Esophagus (tissue), 2 donors: ENCODE results near the gene GRK5. TPM values are rescaled to one million over a fixed set of nuclear protein-coding genes. Genes with fewer than 3 reads are reported as not detected.

ENCODE experiments used
- H3K27ac ChIP-seq, 2 donors: one replicate each; pipeline ENCODE4 v1.5.1; 2013; ENCODE audit warnings: low read depth in 2 of 2, mild to moderate bottlenecking in 2 of 2, inconsistent platforms in 1 of 2, low read length in 1 of 2, moderate library complexity in 1 of 2
- H3K27me3 ChIP-seq, 2 donors: one replicate each; pipeline ENCODE4 v1.6.1; 2013; ENCODE audit warnings: low read length in 2 of 2, control low read depth in 1 of 2, mild to moderate bottlenecking in 1 of 2; ENCODE audit not compliant: insufficient read depth in 2 of 2, control insufficient read depth in 1 of 2
- H3K36me3 ChIP-seq, 2 donors: one replicate each; pipeline ENCODE4 v1.6.1; 2013; ENCODE audit warnings: low read length in 1 of 2; ENCODE audit not compliant: control insufficient read depth in 2 of 2, insufficient read depth in 2 of 2
- H3K4me1 ChIP-seq, 2 donors: one replicate each; pipeline ENCODE4 v1.6.1; 2013; ENCODE audit warnings: low read length in 1 of 2; ENCODE audit not compliant: control insufficient read depth in 2 of 2, insufficient read depth in 2 of 2
- H3K4me3 ChIP-seq, 2 donors: one replicate each; pipeline ENCODE4 v1.5.1; 2013; ENCODE audit warnings: low read length in 2 of 2, mild to moderate bottlenecking in 2 of 2, low read depth in 1 of 2, moderate library complexity in 1 of 2
- H3K9me3 ChIP-seq, 2 donors: one replicate each; pipeline ENCODE4 v1.6.1; 2013; ENCODE audit warnings: mild to moderate bottlenecking in 2 of 2, low read depth in 1 of 2, low read length in 1 of 2, moderate library complexity in 1 of 2; ENCODE audit not compliant: control insufficient read depth in 2 of 2, insufficient read depth in 1 of 2
- WGBS, 2 donors: extraction: QIAGEN DNeasy Blood & Tissue Kit; methylation state at CpG; one replicate each; pipeline ENCODE4 v1.1.7; 2013; 5-methylcytosine and 5-hydroxymethylcytosine counted together
- polyA plus RNA-seq, 2 donors: library from polyadenylated mRNA; stranded (reverse); fragments of 200-250 nt; gene quantifications; one replicate each; pipeline ENCODE4 v1.2.3, GENCODE V29; 2013
- donor health status: healthy with polysubstance abuse.
- donor health status: Bipolar disorder and iron deficiency.

GRK5 gene
- polyA plus RNA-seq, 2 donors: 3.1 to 5.2 TPM

- Histone ChIP-seq H3K4me3 (no peak overlapping the region), H3K27ac (no peak overlapping the region), H3K27me3 (no peaks in the 10 kb centered on the region), H3K36me3 (peaks cover 0 to 7% of the 10 kb centered on the region in 2 donors), H3K9me3 (peaks cover 2 to 3% of the 10 kb centered on the region in 2 donors), H3K4me1 (peaks cover 0 to 4% of the 10 kb centered on the region in 2 donors)
- 90 to 97% methylated on average over 2 of the region's 2 CpGs for WGBS, 2 donors
These were observed 144.7 kb downstream of the GRK5 start for GRCh38 chr10:119352042-119352441.

GRCh38 chr10:119352807-119353206, 145.4 kb downstream of the GRK5 start:
- Histone ChIP-seq H3K27me3 (no peaks in the 10 kb centered on the region), H3K4me1 (peaks cover 0 to 4% of the 10 kb centered on the region in 2 donors), H3K4me3 (no peak overlapping the region), H3K27ac (no peak overlapping the region), H3K9me3 (peaks cover 2 to 3% of the 10 kb centered on the region in 2 donors), H3K36me3 (peaks cover 0 to 5% of the 10 kb centered on the region in 2 donors)
- WGBS, 2 donors: 94 to 97% methylated on average over 6 of the region's 6 CpGs

- no peak overlapping the region for H3K4me3 ChIP-seq
- peaks cover 2 to 3% of the 10 kb centered on the region in 2 donors for H3K9me3 ChIP-seq
- H3K27me3 ChIP-seq: no peaks in the 10 kb centered on the region
- peaks cover 0 to 2% of the 10 kb centered on the region in 2 donors for H3K4me1 ChIP-seq
- H3K36me3 ChIP-seq: peaks cover 0 to 5% of the 10 kb centered on the region in 2 donors
- 79 to 91% methylated on average over 2 of the region's 2 CpGs for WGBS, 2 donors
- H3K27ac ChIP-seq: no peak overlapping the region
These were observed 146.1 kb downstream of the GRK5 start for GRCh38 chr10:119353421-119353820.

GRCh38 chr10:119355930-119356329, 148.6 kb downstream of the GRK5 start:
- 92 to 96% methylated on average over 2 of the region's 2 CpGs for WGBS, 2 donors
- Histone ChIP-seq H3K36me3 (no peaks in the 10 kb centered on the region), H3K9me3 (peaks cover 2 to 3% of the 10 kb centered on the region in 2 donors), H3K4me3 (no peak overlapping the region), H3K27ac (no peak overlapping the region), H3K27me3 (no peaks in the 10 kb centered on the region), H3K4me1 (no peaks in the 10 kb centered on the region)

- Histone ChIP-seq H3K36me3 (peaks cover 0 to 2% of the 10 kb centered on the region in 2 donors), H3K27ac (no peak overlapping the region), H3K27me3 (no peaks in the 10 kb centered on the region), H3K9me3 (peaks cover 2 to 3% of the 10 kb centered on the region in 2 donors), H3K4me3 (no peak overlapping the region), H3K4me1 (no peaks in the 10 kb centered on the region)
- 78 to 82% methylated on average over 14 of the region's 14 CpGs for WGBS, 2 donors
These were observed 150.2 kb downstream of the GRK5 start for GRCh38 chr10:119357412-119358151.

- no peaks in the 10 kb centered on the region for H3K4me1 ChIP-seq
- H3K27me3 ChIP-seq: no peaks in the 10 kb centered on the region
- WGBS, 2 donors: 83 to 87% methylated on average over 6 of the region's 6 CpGs
- H3K9me3 ChIP-seq: peaks cover 2 to 3% of the 10 kb centered on the region in 2 donors
- no peak overlapping the region for H3K4me3 ChIP-seq
- H3K27ac ChIP-seq: no peak overlapping the region
- H3K36me3 ChIP-seq: peaks cover 0 to 2% of the 10 kb centered on the region in 2 donors
These were observed 150.8 kb downstream of the GRK5 start for GRCh38 chr10:119358152-119358512.

- 91 to 93% methylated on average over 2 of the region's 2 CpGs for WGBS, 2 donors
- Histone ChIP-seq H3K9me3 (peaks cover 2 to 3% of the 10 kb centered on the region in 2 donors), H3K27me3 (no peaks in the 10 kb centered on the region), H3K27ac (no peak overlapping the region), H3K4me3 (no peak overlapping the region), H3K4me1 (no peaks in the 10 kb centered on the region), H3K36me3 (peaks cover 0 to 2% of the 10 kb centered on the region in 2 donors)
These were observed 151.2 kb downstream of the GRK5 start for GRCh38 chr10:119358567-119358966.

GRCh38 chr10:119359025-119359424, 151.7 kb downstream of the GRK5 start:
- H3K4me1 ChIP-seq: no peaks in the 10 kb centered on the region
- peaks cover 0 to 2% of the 10 kb centered on the region in 2 donors for H3K36me3 ChIP-seq
- H3K9me3 ChIP-seq: peaks cover 2 to 3% of the 10 kb centered on the region in 2 donors
- no peak overlapping the region for H3K27ac ChIP-seq
- WGBS, 2 donors: 88 to 97% methylated on average over 4 of the region's 4 CpGs
- no peaks in the 10 kb centered on the region for H3K27me3 ChIP-seq
- no peak overlapping the region for H3K4me3 ChIP-seq

- peaks cover 0 to 2% of the 10 kb centered on the region in 2 donors for H3K36me3 ChIP-seq
- no peak overlapping the region for H3K4me3 ChIP-seq
- no peaks in the 10 kb centered on the region for H3K4me1 ChIP-seq
- no peak overlapping the region for H3K27ac ChIP-seq
- H3K27me3 ChIP-seq: no peaks in the 10 kb centered on the region
- peaks cover 2 to 3% of the 10 kb centered on the region in 2 donors for H3K9me3 ChIP-seq
- WGBS, 2 donors: 82 to 89% methylated on average over 7 to 11 of the region's 11 CpGs
These were observed 153.0 kb downstream of the GRK5 start for GRCh38 chr10:119360181-119360921.
